Loucy (cell line): ENCODE data around the gene MYOC.

Experiments
- H2AFZ ChIP-seq: fragments of 200-600 bp; sonication (generic); 2 replicates; pipeline ENCODE4 v1.6.0; 2016; ENCODE audit warnings: antibody characterized with exemption, mild to moderate bottlenecking, low read length, moderate library complexity
- H3F3A ChIP-seq: fragments of 200-600 bp; 2 replicates; pipeline ENCODE4 v1.6.0; 2016; ENCODE audit warnings: antibody characterized with exemption, low read depth, mild to moderate bottlenecking
- H3K27me3 ChIP-seq: fragments of 200-600 bp; sonication (generic); 2 replicates; pipeline ENCODE4 v1.6.1; 2014; ENCODE audit warnings: low read length, mild to moderate bottlenecking; ENCODE audit not compliant: insufficient read depth, poor library complexity, severe bottlenecking
- H3K36me3 ChIP-seq: fragments of 200-600 bp; sonication (generic); 2 replicates; pipeline ENCODE4 v1.6.1; 2016; ENCODE audit warnings: low read length; ENCODE audit not compliant: insufficient read depth
- H3K4me1 ChIP-seq: fragments of 200-600 bp; sonication (generic); 2 replicates; pipeline ENCODE4 v1.5.1; 2014; ENCODE audit warnings: low read length, mild to moderate bottlenecking; ENCODE audit not compliant: insufficient read depth, poor library complexity, severe bottlenecking
- H3K4me2 ChIP-seq: fragments of 200-600 bp; sonication (generic); 2 replicates; pipeline ENCODE4 v1.6.0; 2014; ENCODE audit warnings: antibody characterized with exemption, low read length, low read depth, mild to moderate bottlenecking; ENCODE audit not compliant: poor library complexity, severe bottlenecking
- H3K4me3 ChIP-seq: fragments of 200-600 bp; sonication (generic); 2 replicates; pipeline ENCODE4 v1.5.1; 2014; ENCODE audit warnings: low read length, mild to moderate bottlenecking, mixed read lengths; ENCODE audit not compliant: poor library complexity, severe bottlenecking
- H3K79me2 ChIP-seq: fragments of 200-600 bp; sonication (generic); 2 replicates; pipeline ENCODE4 v1.6.1; 2014; ENCODE audit warnings: low read length; ENCODE audit not compliant: insufficient read depth
- H3K9ac ChIP-seq: fragments of 200-600 bp; sonication (generic); 2 replicates; pipeline ENCODE4 v1.6.0; 2014; ENCODE audit warnings: mild to moderate bottlenecking, low read depth, low read length, moderate library complexity; ENCODE audit not compliant: poor library complexity, severe bottlenecking
- H3K9me2 ChIP-seq: fragments of 200-600 bp; sonication (generic); replicated peaks from 2 replicates; pipeline ENCODE4 v1.6.1; 2016; ENCODE audit warnings: low read depth, low read length, mixed read lengths
- H3K9me3 ChIP-seq: fragments of 200-600 bp; sonication (generic); 2 replicates; pipeline ENCODE4 v1.6.1; 2014; ENCODE audit warnings: mild to moderate bottlenecking, antibody characterized with exemption, low read length, low read depth; ENCODE audit not compliant: insufficient read depth
- H4K20me1 ChIP-seq: fragments of 200-600 bp; sonication (generic); 2 replicates; pipeline ENCODE4 v1.6.0; 2014; ENCODE audit warnings: antibody characterized with exemption, low read length, mild to moderate bottlenecking; ENCODE audit not compliant: insufficient read depth, poor library complexity, severe bottlenecking
- EZH2phosphoT487 ChIP-seq: fragments of 200-600 bp; IDR thresholded peaks from 2 replicates; pipeline ENCODE4 v1.6.1; 2018; ENCODE audit warnings: antibody characterized with exemption, mild to moderate bottlenecking, moderate library complexity, borderline replicate concordance
- TF ChIP-seq, protein P1 (sequence below): fragments of 200-600 bp; sonication (generic); conservative IDR thresholded peaks from 2 replicates; pipeline ENCODE4 v1.5.1; 2014; ENCODE audit warnings: mild to moderate bottlenecking, antibody characterized with exemption, low read length

MYOC gene

DNA sequence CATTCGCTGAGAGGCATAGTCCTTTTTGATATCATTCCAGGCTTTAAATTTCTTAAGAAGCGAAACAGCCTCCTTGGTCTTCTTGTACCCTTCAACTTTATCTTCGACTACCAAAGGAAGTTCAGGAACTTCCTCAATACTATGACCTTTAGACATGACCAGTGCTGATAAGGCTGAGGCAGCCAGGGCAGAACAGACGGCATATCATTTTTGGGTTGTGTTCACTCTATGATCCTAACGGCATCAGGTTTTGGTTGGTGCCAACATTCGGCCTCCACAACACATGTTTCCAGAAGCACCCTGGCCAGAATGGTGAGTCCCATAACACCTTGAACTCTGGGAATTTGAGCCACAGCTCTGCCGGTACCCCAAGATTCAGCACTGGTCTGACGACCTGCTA is 31.4 kb upstream of the MYOC start:
- H3K36me3 ChIP-seq: no peaks in the 10 kb centered on the region
- H2AFZ ChIP-seq: no peak overlapping the region
- H3K9me2 ChIP-seq: no peaks in the 10 kb centered on the region
- no peak overlapping the region for H3K4me2 ChIP-seq
- no peaks in the 10 kb centered on the region for H4K20me1 ChIP-seq
- no peaks in the 10 kb centered on the region for H3K9me3 ChIP-seq
- H3K4me3 ChIP-seq: no peak overlapping the region
- H3K9ac ChIP-seq: no peak overlapping the region
- TF ChIP-seq EZH2phosphoT487: no peak
- TF ChIP-seq, protein P1, sequence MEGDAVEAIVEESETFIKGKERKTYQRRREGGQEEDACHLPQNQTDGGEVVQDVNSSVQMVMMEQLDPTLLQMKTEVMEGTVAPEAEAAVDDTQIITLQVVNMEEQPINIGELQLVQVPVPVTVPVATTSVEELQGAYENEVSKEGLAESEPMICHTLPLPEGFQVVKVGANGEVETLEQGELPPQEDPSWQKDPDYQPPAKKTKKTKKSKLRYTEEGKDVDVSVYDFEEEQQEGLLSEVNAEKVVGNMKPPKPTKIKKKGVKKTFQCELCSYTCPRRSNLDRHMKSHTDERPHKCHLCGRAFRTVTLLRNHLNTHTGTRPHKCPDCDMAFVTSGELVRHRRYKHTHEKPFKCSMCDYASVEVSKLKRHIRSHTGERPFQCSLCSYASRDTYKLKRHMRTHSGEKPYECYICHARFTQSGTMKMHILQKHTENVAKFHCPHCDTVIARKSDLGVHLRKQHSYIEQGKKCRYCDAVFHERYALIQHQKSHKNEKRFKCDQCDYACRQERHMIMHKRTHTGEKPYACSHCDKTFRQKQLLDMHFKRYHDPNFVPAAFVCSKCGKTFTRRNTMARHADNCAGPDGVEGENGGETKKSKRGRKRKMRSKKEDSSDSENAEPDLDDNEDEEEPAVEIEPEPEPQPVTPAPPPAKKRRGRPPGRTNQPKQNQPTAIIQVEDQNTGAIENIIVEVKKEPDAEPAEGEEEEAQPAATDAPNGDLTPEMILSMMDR: no peak
- no peaks in the 10 kb centered on the region for H3K27me3 ChIP-seq
- H3F3A ChIP-seq: no peaks in the 10 kb centered on the region
- H3K4me1 ChIP-seq: no peaks in the 10 kb centered on the region
- H3K79me2 ChIP-seq: no peaks in the 10 kb centered on the region

DNA sequence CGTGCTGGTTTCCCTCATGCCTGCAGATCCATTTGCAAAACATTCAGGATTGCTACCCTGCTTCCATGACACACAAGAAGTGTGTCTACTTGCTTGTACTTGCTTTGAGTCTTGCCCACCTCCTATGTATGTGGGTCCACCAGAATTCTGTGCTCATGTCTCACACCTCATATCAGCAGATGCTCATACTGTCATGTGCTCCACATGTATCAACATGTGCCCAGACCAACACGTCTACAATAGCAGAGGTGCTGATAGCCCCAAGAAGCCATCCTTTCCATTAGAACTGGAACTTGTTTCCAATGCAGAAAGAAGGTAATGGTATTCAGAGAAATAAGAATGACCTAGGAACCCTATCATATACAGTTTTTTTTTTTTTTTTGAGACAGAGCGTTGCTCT is 27.9 kb upstream of the MYOC start:
- Histone ChIP-seq H3K4me2 (no peak overlapping the region), H3K36me3 (no peaks in the 10 kb centered on the region), H3K4me1 (no peaks in the 10 kb centered on the region), H3K4me3 (no peak overlapping the region), H3K9me3 (no peaks in the 10 kb centered on the region), H3F3A (no peaks in the 10 kb centered on the region), H4K20me1 (no peaks in the 10 kb centered on the region), H3K9ac (no peak overlapping the region), H2AFZ (no peak overlapping the region), H3K9me2 (no peaks in the 10 kb centered on the region), H3K79me2 (no peaks in the 10 kb centered on the region), H3K27me3 (no peaks in the 10 kb centered on the region)
- TF ChIP-seq, protein P1: no peak
- TF ChIP-seq EZH2phosphoT487: no peak

DNA sequence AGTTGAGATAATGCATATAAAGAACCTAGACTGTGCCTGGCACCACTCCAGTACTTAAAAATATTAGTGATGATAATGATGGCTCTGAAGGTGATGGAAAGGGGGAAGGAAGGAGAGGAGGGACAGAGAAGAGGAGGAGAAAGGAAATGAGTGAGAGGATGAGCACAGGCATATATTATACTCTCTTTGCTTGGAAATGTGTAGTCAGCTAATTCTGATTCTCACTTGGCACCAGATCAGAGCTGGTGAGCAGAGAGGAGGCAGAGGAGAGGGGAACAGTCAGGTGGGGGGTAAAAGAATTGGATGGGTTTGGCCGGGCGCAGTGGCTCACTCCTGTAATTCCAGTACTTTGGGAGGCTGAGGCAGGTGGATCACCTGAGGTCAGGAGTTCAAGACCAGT is 24.3 kb upstream of the MYOC start:
- Histone ChIP-seq H3K36me3 (no peaks in the 10 kb centered on the region), H3K9ac (no peak overlapping the region), H3K79me2 (no peaks in the 10 kb centered on the region), H3K27me3 (no peaks in the 10 kb centered on the region), H3K4me2 (no peak overlapping the region), H3F3A (no peaks in the 10 kb centered on the region), H3K4me1 (no peaks in the 10 kb centered on the region), H4K20me1 (no peaks in the 10 kb centered on the region), H3K9me3 (no peaks in the 10 kb centered on the region), H3K9me2 (no peaks in the 10 kb centered on the region), H3K4me3 (no peak overlapping the region), H2AFZ (no peak overlapping the region)
- TF ChIP-seq, protein P1: no peak
- TF ChIP-seq EZH2phosphoT487: no peak
